Ovary (tissue), 9 donors: ENCODE data around the gene HSPA1L. TPM values are rescaled to one million over a fixed set of nuclear protein-coding genes. Genes with fewer than 3 reads are reported as not detected.

Experiments used
- DNase-seq, 5 donors: peaks; one replicate each; pipeline ENCODE4 v3.0.0-alpha.2; 2019 to 2020
- H3K27ac ChIP-seq, 2 donors: fragments of 200-600 bp; one replicate each; pipeline versions ENCODE4 v1.5.1 to v1.8.0; 2019 to 2022
- H3K27me3 ChIP-seq: fragments of 200-600 bp; one replicate; pipeline ENCODE4 v1.8.0; 2022
- H3K36me3 ChIP-seq: fragments of 200-600 bp; sonication (generic); one replicate; pipeline ENCODE4 v1.5.1; 2019
- H3K4me1 ChIP-seq: one replicate; pipeline ENCODE4 v1.8.1; 2013; ENCODE audit warnings: mild to moderate bottlenecking, moderate library complexity; ENCODE audit not compliant: insufficient read depth
- H3K4me3 ChIP-seq: fragments of 200-600 bp; sonication (generic); one replicate; pipeline ENCODE4 v1.5.1; 2017
- H3K9me3 ChIP-seq, 2 donors: fragments of 200-600 bp in 1 of 2; sonication (generic) in 1 of 2; one replicate each; pipeline versions ENCODE4 v1.5.1 to v1.8.1; 2013 to 2019; ENCODE audit warnings: mild to moderate bottlenecking in 1 of 2, moderate library complexity in 1 of 2
- EP300 ChIP-seq: sonication (generic); formaldehyde crosslinking; IDR thresholded peaks from one replicate; pipeline ENCODE4 v1.6.1; 2017; ENCODE audit warnings: antibody characterized with exemption
- POLR2A ChIP-seq: fragments of 450-650 bp; IDR thresholded peaks from one replicate; pipeline ENCODE4 v1.6.1; 2017; ENCODE audit warnings: antibody characterized with exemption, mild to moderate bottlenecking, moderate library complexity
- WGBS, 3 donors: extraction: QIAGEN DNeasy Blood & Tissue Kit in 1 of 3; methylation state at CpG; one replicate each; pipeline versions ENCODE4 v1.1.5 to v1.1.7; 2013 to 2017; 5-methylcytosine and 5-hydroxymethylcytosine counted together
- intact Hi-C, 4 donors: fragments of 100-400 bp; cut with DNase I; formaldehyde crosslinking; loops; one replicate each; pipeline versions ENCODE4 v1.11.0 to v1.15.1; 2022 to 2023
- polyA plus RNA-seq, 2 donors: library from polyadenylated mRNA; stranded (reverse); fragments of 200-250 nt in 1 of 2; fragments of 350-450 nt in 1 of 2; fragmentation: Illumina TruSeq in 1 of 2; extraction: RNeasy Lipid Tissue Mini Kit (QIAGEN cat#74804) in 1 of 2; gene quantifications; one replicate each; pipeline ENCODE4 v1.2.3, GENCODE V29; 2013 to 2014
- total RNA-seq, 7 donors: library from RNA; depleted of rRNA in 2 of 7; stranded (reverse); fragments of >200 nt in 2 of 7; fragmentation: NEBNext Ultra II Directional in 3 of 7; extraction: Animal tissue kit (Norgen Biotek cat#: 25700) in 3 of 7; gene quantifications; one replicate each; pipeline versions ENCODE4 v1.1.0 to v1.2.4, GENCODE V29; 2016 to 2023
- TF ChIP-seq, protein P1 (sequence below), 3 donors: fragments of 450-650 bp in 2 of 3; fragments of 200-600 bp in 1 of 3; IDR thresholded peaks; one replicate each; pipeline versions ENCODE4 v1.5.1 to v1.8.0; 2016 to 2022; ENCODE audit warnings: antibody characterized with exemption in 3 of 3, mild to moderate bottlenecking in 1 of 3
- donor health status: DM: no; HTN: no; CAD: no; lungs with moderate emphysema.
- donor health status: DM: no; HTN: no; CAD: no.
- donor health status: Bipolar disorder and iron deficiency.
- donor health status: DM: yes; HTN: yes; CAD: no.
- donor health status: DM: no; HTN: no; CAD: no.
- donor health status: DM: yes; HTN: yes; CAD: no.

HSPA1L gene
- total and polyA plus RNA-seq, 9 donors: 1.3 to 6.1 (median 3.9) TPM

DNA sequence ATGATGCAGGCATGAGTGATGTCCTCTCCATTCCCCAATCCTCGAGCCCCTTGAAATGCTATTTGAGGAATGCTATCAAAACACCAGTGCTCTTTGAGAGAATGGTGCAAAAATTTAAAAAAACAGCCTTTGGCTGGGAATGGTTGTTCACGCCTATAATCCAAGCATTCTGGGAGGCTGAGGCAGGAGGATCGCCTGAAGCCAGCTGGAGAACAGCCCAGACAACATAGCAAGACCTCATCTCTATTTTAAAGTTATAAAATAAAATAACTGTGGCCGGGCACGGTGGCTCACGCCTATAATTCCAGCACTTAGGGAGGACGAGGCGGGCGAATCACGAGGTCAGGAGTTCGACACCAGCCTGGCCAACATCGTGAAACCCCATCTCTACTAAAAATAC, 15.3 kb downstream of the HSPA1L start:
- TF ChIP-seq, protein P1, sequence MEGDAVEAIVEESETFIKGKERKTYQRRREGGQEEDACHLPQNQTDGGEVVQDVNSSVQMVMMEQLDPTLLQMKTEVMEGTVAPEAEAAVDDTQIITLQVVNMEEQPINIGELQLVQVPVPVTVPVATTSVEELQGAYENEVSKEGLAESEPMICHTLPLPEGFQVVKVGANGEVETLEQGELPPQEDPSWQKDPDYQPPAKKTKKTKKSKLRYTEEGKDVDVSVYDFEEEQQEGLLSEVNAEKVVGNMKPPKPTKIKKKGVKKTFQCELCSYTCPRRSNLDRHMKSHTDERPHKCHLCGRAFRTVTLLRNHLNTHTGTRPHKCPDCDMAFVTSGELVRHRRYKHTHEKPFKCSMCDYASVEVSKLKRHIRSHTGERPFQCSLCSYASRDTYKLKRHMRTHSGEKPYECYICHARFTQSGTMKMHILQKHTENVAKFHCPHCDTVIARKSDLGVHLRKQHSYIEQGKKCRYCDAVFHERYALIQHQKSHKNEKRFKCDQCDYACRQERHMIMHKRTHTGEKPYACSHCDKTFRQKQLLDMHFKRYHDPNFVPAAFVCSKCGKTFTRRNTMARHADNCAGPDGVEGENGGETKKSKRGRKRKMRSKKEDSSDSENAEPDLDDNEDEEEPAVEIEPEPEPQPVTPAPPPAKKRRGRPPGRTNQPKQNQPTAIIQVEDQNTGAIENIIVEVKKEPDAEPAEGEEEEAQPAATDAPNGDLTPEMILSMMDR (IDR thresholded peaks at IDR 0.05): no peak
- no peak for TF ChIP-seq POLR2A
- no peak for TF ChIP-seq EP300
- Histone ChIP-seq H3K27me3 (no peaks in the 10 kb centered on the region), H3K36me3 (no peaks in the 10 kb centered on the region), H3K4me3 (no peak overlapping the region), H3K9me3 (no peaks in the 10 kb centered on the region), H3K4me1 (peaks cover 1% of the 10 kb centered on the region), H3K27ac (no peak overlapping the region)
- no peak for DNase-seq
- intact Hi-C loops: loop anchor here in 2 of 4 donors (5.0 to 10.0 kb wide), 2 partner anchors 33 to 65 kb away; partner anchors contain the start of gene CLIC1 (in 1 of the 2)
- 70 to 75% (median 72%) methylated on average over 12 of the region's 12 CpGs for WGBS, 3 donors

DNA sequence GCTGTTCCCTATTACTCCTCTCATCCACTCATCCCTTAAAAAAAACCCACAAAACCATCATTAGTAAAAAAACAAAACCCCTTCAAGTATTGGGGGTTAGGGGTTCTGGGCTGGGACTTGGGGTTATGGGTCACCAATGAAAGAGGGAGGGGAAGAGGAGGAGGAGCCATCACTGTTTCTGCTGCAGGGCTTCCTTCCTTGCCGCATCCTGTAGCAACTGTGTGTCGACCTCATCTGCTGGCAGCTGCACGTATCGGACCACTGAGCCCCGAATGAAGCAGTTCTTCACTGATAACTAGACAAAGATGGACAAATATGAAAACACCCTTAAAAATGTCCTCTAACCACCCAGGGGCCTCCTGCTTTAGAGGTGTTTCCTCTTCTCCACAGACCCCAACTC, 17.5 kb downstream of the HSPA1L start:
- H3K27me3 ChIP-seq: no peaks in the 10 kb centered on the region
- no peak for DNase-seq
- no peaks in the 10 kb centered on the region for H3K9me3 ChIP-seq
- peaks cover 6% of the 10 kb centered on the region for H3K4me1 ChIP-seq
- intact Hi-C loops: loop anchor here in 2 of 4 donors (5.0 to 10.0 kb wide), 2 partner anchors 35 to 63 kb away; partner anchors contain the start of gene CLIC1 (in 1 of the 2)
- 52 to 56% (median 56%) methylated on average over 5 of the region's 5 CpGs for WGBS, 3 donors
- H3K27ac ChIP-seq: no peak overlapping the region
- no peaks in the 10 kb centered on the region for H3K36me3 ChIP-seq
- no peak overlapping the region for H3K4me3 ChIP-seq
- no peak for TF ChIP-seq EP300
- no peak for TF ChIP-seq POLR2A
- TF ChIP-seq, protein P1 (IDR thresholded peaks at IDR 0.05): no peak

DNA sequence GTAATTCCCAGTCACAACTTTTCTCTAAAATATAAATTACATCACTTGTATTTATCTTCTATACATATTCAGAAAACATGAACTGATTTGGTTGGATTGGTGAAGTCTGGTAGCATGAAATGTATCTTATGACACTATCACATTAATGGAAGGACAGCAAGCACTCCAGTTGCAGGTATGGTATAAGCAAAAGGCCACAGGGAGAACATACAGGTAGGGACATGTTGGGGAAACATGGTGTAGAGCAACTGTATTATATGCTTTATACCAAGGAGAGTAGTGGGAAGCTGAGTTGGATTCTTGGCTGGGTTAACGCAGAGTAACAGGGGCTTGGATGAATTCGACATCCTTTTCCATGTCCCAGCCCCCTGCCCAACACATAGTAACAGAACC, 18.1 kb downstream of the HSPA1L start:
- DNase-seq: no peak
- no peaks in the 10 kb centered on the region for H3K27me3 ChIP-seq
- TF ChIP-seq POLR2A (no peak), EP300 (no peak)
- TF ChIP-seq, protein P1 (IDR thresholded peaks at IDR 0.05): no peak
- no peak overlapping the region for H3K27ac ChIP-seq
- 69 to 78% (median 74%) methylated on average over 2 of the region's 2 CpGs for WGBS, 3 donors
- no peak overlapping the region for H3K4me3 ChIP-seq
- intact Hi-C loops: loop anchor here in 2 of 4 donors (5.0 to 10.0 kb wide), 2 partner anchors 35 to 62 kb away; partner anchors contain the start of gene CLIC1 (in 1 of the 2)
- no peaks in the 10 kb centered on the region for H3K9me3 ChIP-seq
- H3K4me1 ChIP-seq: peaks cover 6% of the 10 kb centered on the region
- no peaks in the 10 kb centered on the region for H3K36me3 ChIP-seq

DNA sequence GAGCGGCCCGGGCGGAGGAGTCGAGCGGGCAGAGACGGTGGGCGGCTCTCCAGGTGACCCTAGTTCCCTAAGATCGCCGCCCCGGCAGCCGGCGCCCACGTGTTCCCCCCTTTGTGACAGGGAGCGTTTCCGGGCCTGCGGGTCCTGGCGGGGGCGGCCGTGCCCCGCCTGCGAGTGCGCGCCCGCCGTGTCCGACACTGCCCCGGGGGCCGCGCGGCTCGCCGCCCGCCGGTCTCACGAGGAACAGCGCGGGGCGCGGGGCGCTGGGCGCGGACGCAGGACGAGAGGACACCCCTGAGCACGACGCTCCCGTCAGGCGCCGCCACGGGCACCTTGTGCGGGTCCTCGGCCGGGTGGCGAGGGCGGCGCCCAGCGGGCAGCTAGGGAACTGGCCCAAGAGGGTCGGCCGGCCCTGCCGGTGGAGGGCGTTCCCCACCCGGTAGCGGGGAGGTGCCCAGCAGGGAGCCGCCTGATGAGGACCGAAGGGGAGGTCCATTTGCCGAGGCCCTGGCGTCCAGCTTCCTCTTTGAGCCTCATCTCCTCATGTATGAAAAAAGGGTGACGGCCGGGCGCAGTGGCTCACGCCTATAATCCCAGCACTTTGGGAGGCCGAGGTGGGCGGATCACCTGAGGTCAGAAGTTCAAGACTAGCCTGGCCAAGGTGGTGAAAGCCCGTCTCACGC, 19.3 kb downstream of the HSPA1L start, which contains the start of gene VARS1:
VARS1 (minus strand) TSS at position 137 of the 683 bp plus-strand sequence. CDS start 535 bp downstream, outside the sequence.
- Histone ChIP-seq H3K27ac (peak within 1 kb of the TSS; percentile 93 to 96), H3K27me3 (no peaks in the 10 kb centered on the region), H3K36me3 (no peaks in the 10 kb centered on the region), H3K9me3 (no peaks in the 10 kb centered on the region), H3K4me3 (peak within 1 kb of the TSS; percentile 67), H3K4me1 (peaks cover 6% of the 10 kb centered on the region)
- intact Hi-C loops: loop anchor here in 2 of 4 donors (5.0 to 10.0 kb wide), 2 partner anchors 37 to 61 kb away; partner anchors contain the start of gene CLIC1 (in 1 of the 2)
- WGBS, 3 donors: 0 to 2% (median 1%) methylated on average over 30 to 75 of the region's 75 CpGs
- peak; percentile 88 to 93 (median 91) for DNase-seq
- TF ChIP-seq EP300 (no peak), POLR2A (peak; percentile 70)
- TF ChIP-seq, protein P1 (IDR thresholded peaks at IDR 0.05): peak; percentile 77 to 99 (median 99)
